ENCODE measurements around the gene WDR41. TPM values are rescaled to one million over a fixed set of nuclear protein-coding genes. Genes with fewer than 3 reads are reported as not detected.

The WDR41 gene
- total and polyA plus RNA-seq, 9 of the 15 experiments (the other 6 are each of a cell fraction or from before 2014, with no cell fraction given) = 33.6 to 67.2 (median 55.5) TPM

GRCh38 chr5:77402796-77403195 lies 89.3 kb downstream of the WDR41 start:
- Histone ChIP-seq H3K9ac (ENCODE audit: insufficient read depth in 1 of 2, low read depth in 2 of 2, low read length in 2 of 2) (no peak overlapping the region), H3K79me2 (ENCODE audit: control insufficient read depth, insufficient read depth, low read length) (no peaks in the 10 kb centered on the region), H3K27me3 (ENCODE audit: control insufficient read depth in 2 of 2, insufficient read depth in 2 of 2, low read length in 2 of 2) (peaks cover 27 to 49% of the 10 kb centered on the region in 2 experiments), H3K36me3 (ENCODE audit: control insufficient read depth, insufficient read depth, low read length) (no peaks in the 10 kb centered on the region), H3K27ac (ENCODE audit: extremely low read depth, low read depth, low read length) (no peak overlapping the region), H3K4me3 (no peak overlapping the region), H3K4me1 (replicated peaks in 1 of 2; ENCODE audit: control insufficient read depth in 2 of 2, insufficient read depth in 2 of 2, low read length in 2 of 2) (no peaks in the 10 kb centered on the region), H4K20me1 (replicated peaks; ENCODE audit: control insufficient read depth, insufficient read depth, low read length) (no peaks in the 10 kb centered on the region), H3K4me2 (ENCODE audit: insufficient read depth, low read length) (no peak overlapping the region), H3K9me3 (replicated peaks; ENCODE audit: control insufficient read depth, insufficient read depth, low read depth, low read length) (no peaks in the 10 kb centered on the region), H2AFZ (ENCODE audit: low read depth, low read length) (no peak overlapping the region), H3K9me1 (ENCODE audit: control insufficient read depth, insufficient read depth, low read length) (no peaks in the 10 kb centered on the region)
- ChIA-PET POLR2A (no interaction called here), CTCF (ENCODE audit: low intra/inter-chr PET ratio) (no interaction called here)
- DNase-seq (ENCODE audit: extremely low read depth in 1 of 4, low spot score in 3 of 4) (no peak), FAIRE-seq (peak; percentile 48), ATAC-seq (no peak)
- 0% methylated on average over 6 of the region's 6 CpGs for WGBS (ENCODE audit: insufficient coverage, low coverage, missing lambda C conversion rate)
- BruUV-seq (replicated peaks) = no TSS peak
- intact Hi-C loops (cut with micrococcal nuclease) = no loop called here
- in situ Hi-C loops (cut with MboI) = no loop called here
- TF ChIP-seq ZBTB8A (IDR thresholded peaks at IDR 0.05; ENCODE audit: partially characterized antibody) (no peak), PHTF2 (CRISPR knock-in tag; IDR thresholded peaks at IDR 0.05) (no peak), ZBTB40 (IDR thresholded peaks at IDR 0.05) (no peak), ZBTB40 (CRISPR knock-in tag; IDR thresholded peaks at IDR 0.05) (no peak), GATAD2A (IDR thresholded peaks at IDR 0.05) (no peak), PHB (CRISPR knock-in tag; IDR thresholded peaks at IDR 0.05) (no peak), SMARCA4 (IDR thresholded peaks at IDR 0.05) (no peak), ZFP1 (CRISPR knock-in tag; IDR thresholded peaks at IDR 0.05) (no peak), CREB5 (CRISPR knock-in tag; IDR thresholded peaks at IDR 0.05) (no peak), ELF4 (CRISPR knock-in tag; IDR thresholded peaks at IDR 0.05) (no peak), RAD51 (IDR thresholded peaks at IDR 0.05; ENCODE audit: borderline replicate concordance, low read depth) (no peak), ZBTB12 (CRISPR knock-in tag; IDR thresholded peaks at IDR 0.05) (no peak), MCM5 (IDR thresholded peaks at IDR 0.05; ENCODE audit: low read depth) (no peak)

All from K562 (cell line).